HL-60/S4 treated with phorbol 12-myristate 13-acetate at 8.2 ng/mL for 4 days and 3 days (cell line): ENCODE results near the gene TRAF2.
"Not testable (repeated sequence)": the region's sequence is repeated elsewhere in the genome, so short reads cannot be mapped to it uniquely, and the experiment has no call there.

Source experiments
- in situ Hi-C: fragments of 300-500 bp; cut with MboI; formaldehyde crosslinking; loops from 2 replicates; pipeline ENCODE4 v1.15.0; 2022; ENCODE audit warnings: low sequenced_read_pairs

The TRAF2 gene, protein sequence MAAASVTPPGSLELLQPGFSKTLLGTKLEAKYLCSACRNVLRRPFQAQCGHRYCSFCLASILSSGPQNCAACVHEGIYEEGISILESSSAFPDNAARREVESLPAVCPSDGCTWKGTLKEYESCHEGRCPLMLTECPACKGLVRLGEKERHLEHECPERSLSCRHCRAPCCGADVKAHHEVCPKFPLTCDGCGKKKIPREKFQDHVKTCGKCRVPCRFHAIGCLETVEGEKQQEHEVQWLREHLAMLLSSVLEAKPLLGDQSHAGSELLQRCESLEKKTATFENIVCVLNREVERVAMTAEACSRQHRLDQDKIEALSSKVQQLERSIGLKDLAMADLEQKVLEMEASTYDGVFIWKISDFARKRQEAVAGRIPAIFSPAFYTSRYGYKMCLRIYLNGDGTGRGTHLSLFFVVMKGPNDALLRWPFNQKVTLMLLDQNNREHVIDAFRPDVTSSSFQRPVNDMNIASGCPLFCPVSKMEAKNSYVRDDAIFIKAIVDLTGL

DNA sequence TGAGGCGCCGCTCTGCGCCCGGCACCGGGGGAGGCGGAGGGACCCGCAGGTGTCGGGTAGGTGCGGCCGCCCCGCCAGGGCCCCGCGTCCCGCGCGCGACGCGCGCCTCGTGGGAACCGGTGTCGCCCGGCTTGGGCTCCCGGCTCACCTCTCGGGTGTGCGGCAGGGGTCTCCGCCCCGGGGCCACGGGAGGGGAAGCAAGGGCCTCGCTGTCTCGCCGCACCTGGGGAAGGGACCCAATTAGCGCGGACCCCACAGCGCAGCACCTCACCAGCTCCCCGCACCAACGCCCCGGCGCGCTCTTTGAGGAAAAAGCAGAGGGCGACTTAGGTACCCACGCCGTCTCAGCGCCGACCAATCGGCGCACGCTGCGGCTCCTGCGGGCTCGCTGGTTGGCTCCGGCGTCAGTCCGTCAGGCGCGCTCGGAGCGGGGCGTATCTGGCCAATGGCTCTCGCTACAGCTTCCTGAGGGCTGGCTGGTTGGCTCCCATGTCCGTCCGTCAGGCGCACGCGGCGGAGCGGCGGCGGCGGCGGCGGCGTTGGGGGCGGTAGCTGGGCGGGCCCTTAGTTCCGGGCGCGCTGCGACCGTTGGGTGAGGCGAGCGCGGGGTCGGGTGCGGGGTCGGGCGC is at the start of gene TRAF2:
Gene TRAF2 (plus strand): TSS at position 567 of the 629 bp plus-strand sequence. CDS start 12,225 bp downstream, outside the sequence.
- in situ Hi-C loops: no loop called here

DNA sequence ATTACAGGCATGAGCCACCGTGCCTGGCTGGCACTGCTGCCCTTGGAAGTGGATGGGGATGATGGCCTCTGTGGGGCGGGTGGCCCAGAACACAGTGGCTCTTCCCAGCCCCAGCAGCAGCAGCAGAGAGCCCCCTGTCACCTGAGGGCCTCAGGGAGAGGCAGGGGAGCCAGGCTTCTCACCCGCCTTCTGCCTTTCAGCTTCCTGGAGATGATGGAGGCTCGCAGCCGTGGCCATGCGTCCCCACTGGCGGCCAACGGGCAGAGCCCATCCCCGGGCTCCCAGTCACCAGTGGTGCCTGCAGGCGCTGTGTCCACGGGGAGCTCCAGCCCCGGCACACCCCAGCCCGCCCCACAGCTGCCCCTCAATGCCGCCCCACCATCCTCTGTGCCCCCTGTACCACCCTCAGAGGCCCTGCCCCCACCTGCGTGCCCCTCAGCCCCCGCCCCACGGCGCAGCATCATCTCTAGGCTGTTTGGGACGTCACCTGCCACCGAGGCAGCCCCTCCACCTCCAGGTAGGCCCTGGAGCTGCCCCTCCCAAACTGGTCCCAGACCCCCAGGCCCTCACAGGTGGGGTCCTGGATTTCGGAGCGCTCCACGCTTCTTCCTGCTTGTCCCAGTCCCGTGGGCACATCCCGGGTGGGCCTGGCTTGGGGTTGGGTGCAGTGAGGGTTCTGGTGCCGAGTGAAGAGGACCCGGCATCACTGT is 49.0 kb upstream of the TRAF2 start:
- in situ Hi-C loops: no loop called here

DNA sequence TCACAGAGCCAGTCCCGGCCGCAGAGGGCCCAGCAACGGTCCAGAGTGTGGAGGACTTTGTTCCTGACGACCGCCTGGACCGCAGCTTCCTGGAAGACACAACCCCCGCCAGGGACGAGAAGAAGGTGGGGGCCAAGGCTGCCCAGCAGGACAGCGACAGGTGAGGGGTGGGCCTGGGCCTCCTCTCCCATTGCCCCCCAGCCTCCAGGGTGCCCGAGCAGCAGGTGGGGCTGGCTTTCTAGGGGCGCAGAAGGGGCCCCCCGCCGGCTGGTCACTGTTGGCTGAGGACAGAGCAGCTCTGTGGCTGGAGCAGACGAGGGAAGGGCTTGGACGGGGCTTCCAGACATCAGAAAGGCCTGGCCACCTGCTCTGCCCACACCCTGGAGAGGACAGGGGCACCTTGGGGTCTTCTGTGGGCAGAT is 48.4 kb upstream of the TRAF2 start:
- in situ Hi-C loops: not testable (repeated sequence)

DNA sequence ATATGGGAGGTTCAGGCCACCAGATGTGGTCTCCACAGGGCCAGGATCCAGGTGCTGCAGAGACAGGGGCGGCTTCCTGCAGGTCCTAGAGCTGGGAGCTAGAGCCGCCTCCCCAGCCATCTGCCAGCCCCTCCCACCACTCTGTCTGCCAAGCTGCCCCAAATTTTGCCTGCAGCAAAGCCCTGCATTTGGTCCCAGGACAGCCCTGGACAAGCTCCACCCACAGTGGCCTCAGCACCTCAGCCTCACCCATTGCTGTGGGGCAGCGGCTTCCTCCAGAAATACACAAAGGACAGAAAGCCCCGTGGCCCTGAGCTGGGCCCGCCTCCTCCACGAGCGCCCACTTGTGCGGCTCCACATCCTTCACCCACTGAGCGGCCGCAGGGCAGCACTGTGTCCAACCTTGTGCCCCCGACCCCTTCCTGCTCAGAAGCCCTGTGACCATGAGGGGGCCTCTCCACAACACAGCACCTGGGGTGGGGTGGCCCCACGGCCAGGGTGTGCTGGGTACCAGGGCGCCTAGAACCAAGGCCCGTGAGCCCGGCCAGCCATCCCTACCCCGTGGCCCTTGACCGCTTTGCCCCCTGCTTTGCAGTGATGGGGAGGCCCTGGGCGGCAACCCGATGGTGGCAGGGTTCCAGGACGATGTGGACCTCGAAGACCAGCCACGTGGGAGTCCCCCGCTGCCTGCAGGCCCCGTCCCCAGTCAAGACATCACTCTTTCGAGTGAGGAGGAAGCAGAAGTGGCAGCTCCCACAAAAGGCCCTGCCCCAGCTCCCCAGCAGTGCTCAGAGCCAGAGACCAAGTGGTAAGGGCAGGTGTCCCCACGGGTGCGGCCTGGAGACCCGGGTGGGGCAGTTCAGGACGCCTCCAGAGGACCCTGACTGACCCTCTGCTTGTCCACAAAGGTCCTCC is 47.7 kb upstream of the TRAF2 start:
- in situ Hi-C loops: no loop called here

DNA sequence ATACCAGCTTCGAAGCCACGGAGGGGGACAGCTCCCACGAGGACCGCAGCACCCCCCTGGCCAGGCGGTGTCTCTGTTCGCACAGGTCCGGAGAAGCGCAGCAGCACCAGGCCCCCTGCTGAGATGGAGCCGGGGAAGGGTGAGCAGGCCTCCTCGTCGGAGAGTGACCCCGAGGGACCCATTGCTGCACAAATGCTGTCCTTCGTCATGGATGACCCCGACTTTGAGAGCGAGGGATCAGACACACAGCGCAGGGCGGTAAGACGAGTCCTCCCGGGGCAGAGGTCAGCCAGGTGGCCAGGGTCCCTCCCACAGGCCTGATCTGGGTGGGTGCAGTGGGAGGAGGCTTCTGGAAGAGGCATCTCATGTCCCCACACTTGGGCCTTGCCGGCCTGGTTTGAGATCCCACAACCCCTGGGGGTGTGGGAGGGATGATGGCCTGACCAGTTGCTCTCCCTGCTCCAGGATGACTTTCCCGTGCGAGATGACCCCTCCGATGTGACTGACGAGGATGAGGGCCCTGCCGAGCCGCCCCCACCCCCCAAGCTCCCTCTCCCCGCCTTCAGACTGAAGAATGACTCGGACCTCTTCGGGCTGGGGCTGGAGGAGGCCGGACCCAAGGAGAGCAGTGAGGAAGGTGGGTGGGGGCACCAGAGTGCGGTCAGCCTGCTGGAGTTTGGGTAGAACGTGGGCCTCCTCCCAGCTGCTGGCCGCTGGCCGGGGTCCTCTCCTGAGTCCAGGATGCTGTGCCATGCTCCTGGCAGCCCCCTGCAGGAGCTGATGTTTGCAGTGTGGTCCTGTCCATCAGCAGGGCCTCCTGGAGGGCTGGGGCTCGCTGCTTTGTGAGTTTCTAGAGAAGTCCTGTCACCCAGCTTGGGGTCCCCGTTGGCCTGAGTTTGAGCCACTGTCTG is 46.8 kb upstream of the TRAF2 start:
- in situ Hi-C loops: no loop called here

DNA sequence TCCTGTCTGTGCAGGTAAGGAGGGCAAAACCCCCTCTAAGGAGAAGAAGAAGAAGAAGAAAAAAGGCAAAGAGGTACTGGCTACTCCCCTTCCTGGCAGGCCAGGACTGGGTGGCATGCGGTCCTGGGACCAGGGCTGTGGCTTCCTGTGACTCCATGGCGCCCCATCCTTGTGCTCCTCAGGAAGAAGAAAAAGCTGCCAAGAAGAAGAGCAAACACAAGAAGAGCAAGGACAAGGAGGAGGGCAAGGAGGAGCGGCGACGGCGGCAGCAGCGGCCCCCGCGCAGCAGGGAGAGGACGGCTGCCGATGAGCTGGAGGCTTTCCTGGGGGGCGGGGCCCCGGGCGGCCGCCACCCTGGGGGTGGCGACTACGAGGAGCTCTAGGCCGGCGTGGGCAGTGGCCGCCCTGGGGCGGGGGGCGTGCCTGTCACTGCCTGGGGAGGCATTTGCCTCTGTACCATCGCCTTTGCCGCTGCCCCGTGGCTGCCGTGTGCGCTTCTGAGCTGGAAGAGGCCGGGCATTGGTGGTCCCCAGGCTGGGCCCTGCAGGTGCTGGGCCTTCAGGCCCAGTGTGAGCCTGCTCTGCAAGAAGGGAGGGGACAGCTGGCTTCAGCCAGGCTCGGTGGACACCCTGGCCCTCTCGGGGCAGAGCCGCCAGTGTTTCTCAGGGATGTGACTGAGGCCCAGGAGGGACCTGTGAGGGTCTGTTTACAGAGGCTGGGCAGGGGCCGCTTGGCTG is 46.0 kb upstream of the TRAF2 start:
- in situ Hi-C loops: no loop called here

DNA sequence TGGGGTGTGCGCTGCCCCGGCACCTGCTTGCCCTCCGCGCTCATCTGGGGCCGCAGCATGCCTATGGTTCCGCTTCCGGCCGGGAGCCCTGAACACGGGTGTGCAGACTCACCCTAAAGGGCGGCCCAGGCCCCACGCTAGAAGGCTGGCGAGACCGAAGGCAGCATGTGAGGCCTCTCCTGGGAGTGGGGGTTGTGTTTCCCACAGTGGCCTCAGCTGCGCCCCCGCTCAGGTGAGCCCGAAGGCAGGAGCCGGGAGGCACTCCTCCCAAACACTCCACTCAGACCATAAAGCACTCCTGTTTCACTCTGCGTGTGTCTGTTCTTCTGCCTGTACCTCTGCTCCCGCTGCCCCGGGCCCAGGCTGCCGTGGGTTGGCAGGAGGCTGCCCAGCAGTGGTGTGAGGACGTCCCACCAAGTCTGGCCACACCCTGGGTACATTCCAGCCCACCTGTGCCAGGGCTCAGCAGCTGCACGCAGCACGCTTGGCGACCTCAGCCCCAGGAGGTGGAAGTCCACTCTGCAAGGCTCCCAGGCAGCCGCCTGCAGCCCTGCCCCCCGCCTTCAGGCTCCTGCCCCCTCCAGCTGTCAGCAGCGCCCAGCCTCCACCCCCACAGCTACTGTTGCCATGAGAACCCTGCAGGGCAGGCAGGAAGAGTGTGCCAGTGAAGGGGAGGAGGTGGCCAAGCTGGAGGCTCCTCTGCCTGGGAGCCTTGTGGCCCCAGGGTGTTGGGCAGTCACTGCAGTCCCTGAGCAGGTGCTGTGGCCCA is 45.3 kb upstream of the TRAF2 start:
- in situ Hi-C loops: no loop called here

DNA sequence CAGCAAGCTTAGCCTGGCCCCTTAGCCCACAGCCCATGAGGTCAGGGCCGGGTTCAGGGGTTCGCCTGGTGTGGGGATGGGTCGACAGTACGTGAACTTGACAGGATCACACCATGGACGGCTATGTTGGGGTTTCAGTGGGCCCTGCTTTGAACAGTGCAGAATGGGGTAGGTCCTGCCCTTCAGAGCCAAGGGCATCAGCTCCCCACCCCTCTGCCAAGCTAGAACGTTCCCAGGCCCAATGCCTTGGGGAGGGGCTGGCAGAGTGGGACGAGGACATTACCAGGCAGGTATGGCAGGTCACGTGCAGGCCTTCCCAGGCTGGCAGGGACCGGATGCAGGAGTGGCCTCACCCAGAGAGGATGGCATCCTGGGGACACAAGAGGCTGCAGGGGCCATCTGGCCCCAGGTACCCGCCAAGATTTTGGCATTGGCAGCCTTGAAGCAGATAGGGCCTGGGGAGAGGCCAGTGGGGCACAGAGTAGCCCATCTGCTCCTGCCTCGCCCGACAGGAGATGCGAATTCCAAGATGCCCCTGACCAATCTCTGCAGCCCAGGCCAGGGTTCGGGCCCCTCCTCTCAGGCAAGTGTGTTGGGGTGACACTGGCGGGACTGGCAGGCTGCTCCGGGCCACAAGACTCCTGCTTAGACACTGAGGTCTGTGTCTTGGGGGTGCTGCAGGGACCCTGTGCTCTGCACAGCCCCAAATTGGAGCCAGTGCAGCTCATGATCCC is 44.5 kb upstream of the TRAF2 start:
- in situ Hi-C loops: not testable (repeated sequence)

DNA sequence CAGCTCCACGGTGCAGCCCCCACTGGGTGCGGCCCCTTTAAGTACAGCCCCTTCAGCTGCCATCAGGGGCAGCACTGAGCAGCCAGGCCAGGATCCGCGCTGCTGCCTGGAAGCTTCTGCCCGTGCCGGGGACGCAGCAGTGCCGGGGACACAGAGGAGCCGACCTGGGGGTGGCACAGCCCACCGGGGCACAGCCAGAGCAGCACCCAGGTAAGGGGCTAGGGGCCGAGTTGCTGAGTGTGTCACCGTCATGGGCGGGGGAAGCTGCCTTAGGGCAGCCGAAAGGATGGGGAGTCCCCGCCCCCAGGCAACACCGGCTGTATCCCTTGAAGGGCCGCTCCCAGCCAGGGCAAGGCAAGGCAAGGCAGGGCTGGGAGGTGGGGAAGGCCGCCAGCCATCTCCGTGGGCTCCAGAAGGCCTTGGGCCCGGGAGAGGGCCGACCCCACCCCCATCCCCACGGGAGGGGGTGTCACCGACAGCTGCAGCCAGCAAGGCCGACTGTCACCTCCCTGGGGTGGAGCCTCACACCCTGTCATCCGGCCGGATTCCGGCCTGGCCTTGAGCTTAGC is 43.9 kb upstream of the TRAF2 start, which contains the start of gene AJM1:
Gene AJM1 (plus strand): TSS at position 99 of the 569 bp plus-strand sequence. CDS start 1,937 bp downstream, outside the sequence.
- in situ Hi-C loops: not testable (repeated sequence)

DNA sequence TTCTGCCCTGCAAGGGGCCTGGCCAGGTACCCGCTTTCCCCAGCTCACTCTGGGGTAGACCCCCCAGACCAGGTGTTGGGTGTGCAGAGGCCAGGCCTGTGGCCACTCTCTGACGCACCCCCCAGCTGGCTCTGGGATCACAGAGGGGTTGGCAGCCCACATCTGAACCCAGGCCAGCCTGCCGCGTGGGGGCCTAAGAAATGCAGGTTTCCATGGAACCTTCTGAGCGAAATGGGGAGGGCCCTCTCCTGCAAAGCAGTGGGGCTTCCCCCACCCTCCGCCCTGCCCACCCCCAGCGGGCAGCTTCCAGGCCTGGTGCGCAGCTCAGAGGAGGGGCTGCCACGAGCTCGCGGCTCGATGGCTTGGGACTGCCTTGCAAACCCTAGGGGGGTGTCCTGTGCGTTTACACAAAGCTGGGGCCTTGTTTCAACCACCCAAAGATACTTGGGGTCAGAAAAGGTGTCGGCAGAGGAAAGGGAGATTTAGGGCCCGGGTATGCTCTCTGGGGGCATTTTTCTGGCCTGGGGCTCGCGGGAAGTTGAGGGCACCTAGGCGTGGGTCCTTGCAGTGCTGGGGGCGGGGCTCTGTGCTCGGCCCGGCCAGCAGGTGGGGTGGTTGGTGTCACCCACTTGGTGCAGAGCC is 43.0 kb upstream of the TRAF2 start:
- in situ Hi-C loops: not testable (repeated sequence)

DNA sequence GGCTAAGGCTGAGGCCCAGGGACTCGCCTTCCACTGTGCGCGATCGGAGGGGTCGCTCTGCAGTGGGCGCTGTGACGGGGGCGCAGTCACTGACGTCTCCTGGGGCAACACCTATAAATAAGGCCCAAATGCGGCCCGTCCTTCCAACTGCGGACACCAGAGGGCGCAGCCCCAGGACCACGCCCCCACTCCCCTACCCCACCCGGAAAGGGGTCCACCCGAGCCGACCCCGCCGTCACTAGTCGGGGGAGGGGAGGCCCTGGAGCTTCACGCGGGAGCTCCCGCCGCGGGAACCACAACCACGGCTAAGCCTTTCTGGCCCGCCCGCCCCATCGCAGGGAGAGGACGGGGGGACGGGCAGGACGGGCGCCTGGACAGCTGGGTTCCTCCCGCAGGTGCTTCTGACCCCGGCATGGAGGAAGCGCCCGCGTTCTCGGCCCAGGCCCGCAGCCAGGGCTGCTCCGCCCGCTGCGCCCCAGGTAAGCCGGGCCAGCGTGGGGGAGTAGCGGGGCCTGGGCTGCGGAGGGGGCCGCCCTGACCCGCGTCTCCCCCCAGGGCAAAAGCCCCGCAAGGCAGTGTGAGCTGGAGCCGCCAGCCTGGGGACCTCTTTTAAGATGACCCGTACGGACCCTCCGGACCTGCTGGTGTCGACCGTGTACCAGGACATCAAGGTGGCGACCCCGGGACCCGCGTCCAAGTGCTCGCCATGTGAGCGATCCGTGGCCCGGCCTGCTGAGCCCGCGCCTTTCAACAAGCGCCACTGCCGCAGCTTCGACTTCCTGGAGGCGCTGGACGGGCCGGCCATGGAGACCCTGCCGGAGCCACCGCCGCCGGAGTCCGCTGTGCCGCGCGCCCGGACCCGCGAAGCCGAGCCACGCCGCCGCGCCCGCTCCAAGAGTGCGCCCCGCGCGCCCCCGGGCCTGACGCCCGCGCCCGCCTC is 42.2 kb upstream of the TRAF2 start:
- in situ Hi-C loops: not testable (repeated sequence)

DNA sequence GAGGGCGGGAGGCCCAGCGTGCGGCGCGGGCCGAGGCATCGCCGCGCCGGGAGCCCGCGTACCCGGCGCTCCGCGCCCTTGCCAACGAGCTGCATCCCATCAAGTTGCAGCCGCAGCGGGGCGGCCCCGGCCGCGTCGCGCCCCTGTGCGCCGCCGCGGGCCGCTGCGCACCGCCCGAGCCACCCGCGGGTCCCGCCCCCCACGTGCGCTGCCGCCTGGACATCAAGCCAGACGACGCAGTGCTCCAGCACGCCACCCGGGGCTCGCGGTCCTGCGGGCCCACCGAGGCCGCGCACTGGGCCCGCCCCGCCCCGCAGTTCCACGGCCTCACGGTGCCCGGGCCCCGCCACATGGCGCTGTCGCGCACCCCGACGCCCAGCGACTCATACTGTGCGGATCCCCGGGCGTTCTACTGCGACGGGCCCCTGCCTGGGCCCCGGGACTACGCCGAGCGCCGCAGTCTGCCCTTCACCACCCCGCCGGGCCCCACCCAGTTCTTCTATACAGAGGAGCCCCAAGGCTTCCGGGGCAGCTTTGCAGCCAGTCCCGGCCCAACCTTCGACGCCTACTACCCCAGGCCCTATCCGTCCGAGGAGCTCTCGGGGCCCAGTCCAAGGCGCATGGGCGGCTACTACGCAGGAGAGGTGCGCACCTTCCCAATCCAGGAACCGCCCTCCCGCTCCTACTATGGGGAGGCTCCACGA is 41.4 kb upstream of the TRAF2 start:
- in situ Hi-C loops: no loop called here

DNA sequence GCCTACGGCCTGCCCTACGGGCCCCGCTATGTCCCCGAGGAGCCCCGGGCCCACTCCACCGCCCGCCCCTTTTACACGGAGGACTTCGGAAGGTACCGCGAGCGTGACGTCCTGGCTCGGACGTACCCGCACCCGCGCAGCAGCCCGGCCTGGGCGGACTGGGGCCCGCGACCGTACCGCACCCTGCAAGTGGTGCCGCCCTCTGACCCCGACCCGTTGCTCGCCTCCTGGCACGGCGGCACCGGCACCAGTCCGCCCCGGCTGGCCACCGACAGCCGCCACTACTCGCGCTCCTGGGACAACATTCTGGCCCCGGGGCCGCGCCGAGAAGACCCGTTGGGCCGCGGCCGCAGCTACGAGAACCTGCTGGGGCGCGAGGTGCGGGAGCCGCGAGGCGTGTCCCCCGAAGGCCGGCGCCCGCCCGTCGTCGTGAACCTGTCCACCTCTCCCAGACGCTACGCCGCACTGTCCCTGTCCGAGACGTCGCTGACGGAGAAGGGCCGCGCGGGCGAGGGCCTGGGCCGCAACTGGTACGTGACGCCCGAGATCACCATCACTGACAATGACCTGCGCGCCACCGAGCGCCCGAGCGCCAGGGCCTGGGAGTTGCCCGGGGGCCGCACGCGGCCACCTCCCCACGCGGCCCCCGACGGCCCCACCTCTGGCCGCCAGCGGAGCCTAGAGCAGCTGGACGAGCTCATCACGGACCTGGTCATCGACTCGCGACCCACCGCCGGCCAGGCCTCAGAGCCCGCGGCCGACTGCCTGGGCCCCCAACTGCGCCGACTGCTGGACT is 40.7 kb upstream of the TRAF2 start:
- in situ Hi-C loops: no loop called here
